Trophoblast cell (in vitro differentiated cells and primary cell): ENCODE data around the gene MAPKAPK2.
"Not testable (repeated sequence)": the region's sequence is repeated elsewhere in the genome, so short reads cannot be mapped to it uniquely, and the experiment has no call there.

Source experiments
- DNase-seq, 2 donors: peaks; one replicate each; pipeline ENCODE4 v3.0.0-alpha.2; 2016
- H2AFZ ChIP-seq: 2 replicates; pipeline ENCODE4 v1.6.1; 2013; ENCODE audit warnings: low read length, moderate library complexity, mild to moderate bottlenecking; ENCODE audit not compliant: insufficient read depth, poor library complexity
- H2AK5ac ChIP-seq: 2 replicates; pipeline ENCODE4 v1.6.1; 2013; ENCODE audit warnings: mild to moderate bottlenecking, low read length
- H2BK120ac ChIP-seq: 2 replicates; pipeline ENCODE4 v1.6.1; 2013; ENCODE audit warnings: low read length, mild to moderate bottlenecking, moderate library complexity; ENCODE audit not compliant: insufficient read depth, poor library complexity
- H2BK12ac ChIP-seq: 2 replicates; pipeline ENCODE4 v1.6.1; 2013; ENCODE audit warnings: mild to moderate bottlenecking, low read length, moderate library complexity
- H2BK5ac ChIP-seq: 2 replicates; pipeline ENCODE4 v1.6.1; 2013; ENCODE audit warnings: low read length, low read depth, moderate library complexity, mild to moderate bottlenecking; ENCODE audit not compliant: poor library complexity
- H3K14ac ChIP-seq: 2 replicates; pipeline ENCODE4 v1.6.1; 2013; ENCODE audit warnings: mild to moderate bottlenecking, low read length
- H3K18ac ChIP-seq: 2 replicates; pipeline ENCODE4 v1.6.1; 2013; ENCODE audit warnings: mild to moderate bottlenecking, low read length
- H3K23ac ChIP-seq: 2 replicates; pipeline ENCODE4 v1.6.1; 2013; ENCODE audit warnings: low read length
- H3K27ac ChIP-seq: 2 replicates; pipeline ENCODE4 v1.5.1; 2013; ENCODE audit warnings: low read depth, mild to moderate bottlenecking, inconsistent platforms, low read length, moderate library complexity
- H3K27me3 ChIP-seq: 2 replicates; pipeline ENCODE4 v1.6.1; 2013; ENCODE audit warnings: inconsistent platforms, mild to moderate bottlenecking, low read length, moderate library complexity; ENCODE audit not compliant: insufficient read depth
- H3K36me3 ChIP-seq, 2 experiments: 1 replicate in 1 of 2; 2 replicates in 1 of 2; pipeline ENCODE4 v1.6.1; 2013; ENCODE audit warnings: low read length in 2 of 2, mild to moderate bottlenecking in 2 of 2, moderate library complexity in 1 of 2; ENCODE audit not compliant: insufficient read depth in 2 of 2, control insufficient read depth in 1 of 2
- H3K4ac ChIP-seq: 2 replicates; pipeline ENCODE4 v1.6.1; 2013; ENCODE audit warnings: low read depth, mild to moderate bottlenecking, low read length, moderate library complexity
- H3K4me1 ChIP-seq, 2 experiments: 1 replicate in 1 of 2; 2 replicates in 1 of 2; pipeline ENCODE4 v1.6.1; 2013; ENCODE audit warnings: low read length in 2 of 2, mild to moderate bottlenecking in 2 of 2, moderate library complexity in 1 of 2; ENCODE audit not compliant: insufficient read depth in 2 of 2, control insufficient read depth in 1 of 2
- H3K4me2 ChIP-seq: 2 replicates; pipeline ENCODE4 v1.6.1; 2013; ENCODE audit warnings: inconsistent platforms, mild to moderate bottlenecking, low read length, moderate library complexity
- H3K4me3 ChIP-seq: 2 replicates; pipeline ENCODE4 v1.5.1; 2013; ENCODE audit warnings: mild to moderate bottlenecking, low read depth, low read length, inconsistent platforms
- H3K79me1 ChIP-seq: one replicate; pipeline ENCODE4 v1.6.1; 2013; ENCODE audit warnings: low read length
- H3K79me2 ChIP-seq: 2 replicates; pipeline ENCODE4 v1.6.1; 2013; ENCODE audit warnings: low read length, mild to moderate bottlenecking; ENCODE audit not compliant: control insufficient read depth, insufficient read depth, poor library complexity
- H3K9ac ChIP-seq: 2 replicates; pipeline ENCODE4 v1.6.1; 2013; ENCODE audit warnings: mild to moderate bottlenecking, low read length
- H3K9me3 ChIP-seq: 2 replicates; pipeline ENCODE4 v1.6.1; 2013; ENCODE audit warnings: low read depth, mild to moderate bottlenecking, control low read depth, inconsistent platforms, low read length; ENCODE audit not compliant: insufficient read depth
- H4K12ac ChIP-seq: 2 replicates; pipeline ENCODE4 v1.6.1; 2013; ENCODE audit warnings: low read depth, mild to moderate bottlenecking, low read length, moderate library complexity
- H4K8ac ChIP-seq: 2 replicates; pipeline ENCODE4 v1.6.1; 2013; ENCODE audit warnings: low read depth, mild to moderate bottlenecking, low read length, moderate library complexity
- H4K91ac ChIP-seq: one replicate; pipeline ENCODE4 v1.6.1; 2013; ENCODE audit warnings: low read depth, mild to moderate bottlenecking, low read length, moderate library complexity
- WGBS: extraction: QIAGEN DNeasy Blood & Tissue Kit; methylation state at CpG from one replicate; pipeline ENCODE4 v1.1.7; 2013; ENCODE audit warnings: missing lambda C conversion rate; ENCODE audit not compliant: insufficient read length, insufficient coverage; ENCODE audit errors: extremely low coverage; 5-methylcytosine and 5-hydroxymethylcytosine counted together

MAPKAPK2 gene

GRCh38 chr1:206637605-206638004, 47.1 kb upstream of the MAPKAPK2 start:
- Histone ChIP-seq H3K27ac (no peak overlapping the region), H3K23ac (no peak overlapping the region), H4K12ac (no peak overlapping the region), H3K27me3 (peaks cover 4% of the 10 kb centered on the region), H2BK120ac (no peak overlapping the region), H3K4me1 (peaks cover 3 to 5% of the 10 kb centered on the region in 2 experiments), H2BK12ac (no peak overlapping the region), H4K8ac (no peak overlapping the region), H3K36me3 (no peaks in the 10 kb centered on the region), H4K91ac (no peak overlapping the region), H2AK5ac (no peak overlapping the region), H2AFZ (no peak overlapping the region), H3K4ac (no peak overlapping the region), H2BK5ac (no peak overlapping the region), H3K9ac (no peak overlapping the region), H3K4me3 (no peak overlapping the region), H3K18ac (no peak overlapping the region), H3K9me3 (no peaks in the 10 kb centered on the region), H3K79me1 (peaks cover 2% of the 10 kb centered on the region), H3K4me2 (no peak overlapping the region), H3K14ac (no peak overlapping the region), H3K79me2 (peaks cover 1% of the 10 kb centered on the region)
- no peak for DNase-seq

DNA sequence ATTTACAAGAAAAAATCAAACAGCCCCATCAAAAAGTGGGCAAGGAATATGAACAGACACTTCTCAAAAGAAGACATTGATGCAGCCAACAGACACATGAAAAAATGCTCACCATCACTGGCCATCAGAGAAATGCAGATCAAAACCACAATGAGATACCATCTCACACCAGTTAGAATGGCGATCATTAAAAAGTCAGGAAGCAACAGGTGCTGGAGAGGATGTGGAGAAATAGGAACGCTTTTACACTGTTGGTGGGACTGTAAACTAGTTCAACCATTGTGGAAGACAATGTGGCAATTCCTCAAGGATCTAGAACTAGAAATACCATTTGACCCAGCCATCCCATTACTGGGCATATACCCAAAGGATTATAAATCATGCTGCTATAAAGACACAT, 42.6 kb upstream of the MAPKAPK2 start:
- not testable (repeated sequence) for H3K79me1 ChIP-seq
- no CpG with 5 or more reads among the region's 2 CpGs for WGBS

DNA sequence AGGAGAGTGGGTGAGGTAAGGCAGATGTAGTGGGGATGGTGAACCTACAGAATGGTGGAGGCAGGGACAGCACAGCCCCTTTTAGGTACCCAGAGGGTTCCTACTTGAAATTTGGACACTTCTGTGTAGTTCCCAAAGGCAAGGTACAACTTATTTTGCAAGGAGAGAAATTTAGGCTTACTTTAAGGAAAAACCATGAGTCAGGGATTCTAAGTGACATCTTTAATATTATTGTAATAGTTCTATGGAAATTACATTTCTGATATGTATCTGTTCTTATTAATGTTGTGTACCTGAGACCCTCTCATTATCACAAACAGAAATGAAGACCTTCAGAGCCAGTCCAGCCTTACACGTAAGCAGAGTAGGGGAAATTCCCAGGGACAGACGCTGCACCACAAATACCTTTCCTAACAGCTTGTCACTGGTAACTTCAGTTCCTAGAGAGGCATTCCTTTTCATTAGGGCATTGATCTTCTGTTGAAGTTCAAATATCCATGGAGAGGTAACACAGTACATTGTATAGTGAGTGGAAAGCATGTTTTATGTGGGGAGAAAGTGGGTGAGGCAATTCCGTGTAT, 41.5 kb upstream of the MAPKAPK2 start:
- Histone ChIP-seq H4K12ac (no peak overlapping the region), H2BK5ac (no peak overlapping the region), H3K9me3 (no peaks in the 10 kb centered on the region), H3K27ac (no peak overlapping the region), H3K23ac (no peak overlapping the region), H2AFZ (no peak overlapping the region), H3K27me3 (no peaks in the 10 kb centered on the region), H3K4me1 (no peaks in the 10 kb centered on the region), H3K14ac (no peak overlapping the region), H2AK5ac (no peak overlapping the region), H3K36me3 (no peaks in the 10 kb centered on the region), H2BK120ac (no peak overlapping the region), H3K79me2 (no peaks in the 10 kb centered on the region), H3K9ac (no peak overlapping the region), H3K4me3 (no peak overlapping the region), H3K4ac (no peak overlapping the region), H4K91ac (no peak overlapping the region), H2BK12ac (no peak overlapping the region), H3K4me2 (no peak overlapping the region), H4K8ac (no peak overlapping the region), H3K18ac (no peak overlapping the region), H3K79me1 (no peaks in the 10 kb centered on the region)
- no CpG with 5 or more reads among the region's 3 CpGs for WGBS
- DNase-seq: no peak

More for the DNA sequence above, 42.6 kb upstream of the MAPKAPK2 start:
- H2BK5ac ChIP-seq, H3K79me2 ChIP-seq, H4K8ac ChIP-seq, H3K4me3 ChIP-seq, H3K4ac ChIP-seq, H3K14ac ChIP-seq, H3K18ac ChIP-seq, H3K4me1 ChIP-seq, H2BK120ac ChIP-seq, H4K12ac ChIP-seq, H2AFZ ChIP-seq, H3K27ac ChIP-seq, H4K91ac ChIP-seq, H2AK5ac ChIP-seq, H3K23ac ChIP-seq, H3K4me2 ChIP-seq, H2BK12ac ChIP-seq, H3K9me3 ChIP-seq, DNase-seq, H3K9ac ChIP-seq, H3K36me3 ChIP-seq, H3K27me3 ChIP-seq: not testable (repeated sequence)

- Histone ChIP-seq H3K4me3 (no peak overlapping the region), H4K12ac (no peak overlapping the region), H4K8ac (no peak overlapping the region), H3K4me2 (no peak overlapping the region), H3K9ac (no peak overlapping the region), H2BK5ac (no peak overlapping the region), H3K27me3 (no peaks in the 10 kb centered on the region), H2AK5ac (no peak overlapping the region), H3K18ac (no peak overlapping the region), H2AFZ (no peak overlapping the region), H3K14ac (no peak overlapping the region), H3K36me3 (no peaks in the 10 kb centered on the region), H3K23ac (no peak overlapping the region), H3K79me1 (no peaks in the 10 kb centered on the region), H2BK12ac (no peak overlapping the region), H3K4ac (no peak overlapping the region), H3K27ac (no peak overlapping the region), H3K79me2 (no peaks in the 10 kb centered on the region), H3K9me3 (no peaks in the 10 kb centered on the region), H4K91ac (no peak overlapping the region), H2BK120ac (no peak overlapping the region), H3K4me1 (no peaks in the 10 kb centered on the region)
- DNase-seq: no peak
- no CpG with 5 or more reads among the region's 1 CpG for WGBS
Observed at GRCh38 chr1:206646504-206646903, 38.2 kb upstream of the MAPKAPK2 start.
